Thyroid gland (tissue), 4 donors: ENCODE data around the gene SPINK9. TPM values are rescaled to one million over a fixed set of nuclear protein-coding genes. Genes with fewer than 3 reads are reported as not detected.

Experiments used
- DNase-seq, 2 donors: peaks; one replicate each; pipeline ENCODE4 v3.0.0-alpha.2; 2019
- H3K27ac ChIP-seq, 3 donors: fragments of 200-600 bp; sonication (generic); 1 replicate in 2 of 3; 2 replicates in 1 of 3; pipeline ENCODE4 v1.5.1; 2016 to 2019; ENCODE audit warnings: mild to moderate bottlenecking in 1 of 3, moderate library complexity in 1 of 3
- H3K27me3 ChIP-seq: fragments of 200-600 bp; sonication (generic); one replicate; pipeline ENCODE4 v1.5.1; 2019
- H3K36me3 ChIP-seq, 2 donors: fragments of 200-600 bp; sonication (generic); one replicate each; pipeline ENCODE4 v1.5.1; 2016 to 2019
- H3K4me1 ChIP-seq, 2 donors: fragments of 200-600 bp; sonication (generic); one replicate each; pipeline ENCODE4 v1.5.1; 2017 to 2019
- H3K4me3 ChIP-seq, 3 donors: fragments of 200-600 bp; sonication (generic); replicated peaks in 1 of 3; 1 replicate in 2 of 3; 2 replicates in 1 of 3; pipeline ENCODE4 v1.5.1; 2016; ENCODE audit warnings: mild to moderate bottlenecking in 1 of 3
- H3K9me3 ChIP-seq: fragments of 200-600 bp; sonication (generic); one replicate; pipeline ENCODE4 v1.5.1; 2017
- POLR2A ChIP-seq, 2 donors: fragments of 450-650 bp; IDR thresholded peaks; one replicate each; pipeline ENCODE4 v1.6.1; 2017; ENCODE audit warnings: antibody characterized with exemption in 2 of 2, mild to moderate bottlenecking in 2 of 2, moderate library complexity in 1 of 2
- WGBS, 2 donors: methylation state at CpG; one replicate each; pipeline ENCODE4 v1.1.5; 2017; 5-methylcytosine and 5-hydroxymethylcytosine counted together
- intact Hi-C: fragments of 100-400 bp; cut with DNase I; formaldehyde crosslinking; loops from one replicate; pipeline ENCODE4 v1.15.1; 2023
- small RNA-seq: library from RNA; depleted of rRNA; stranded (forward); fragments of <200 nt; gene quantifications from one replicate; pipeline ENCODE3, GENCODE V24; 2016
- total RNA-seq, 4 donors: library from RNA; depleted of rRNA; stranded (reverse); fragments of >200 nt; gene quantifications; one replicate each; pipeline ENCODE4 v1.2.3, GENCODE V29; 2016
- TF ChIP-seq, protein P1 (sequence below), 6 experiments: fragments of 200-600 bp in 3 of 6; fragments of 450-650 bp in 3 of 6; sonication (generic) in 3 of 6; IDR thresholded peaks; one replicate each; pipeline ENCODE4 v1.5.1; 2016 to 2019; ENCODE audit warnings: antibody characterized with exemption in 6 of 6, mild to moderate bottlenecking in 2 of 6, inconsistent platforms in 1 of 6, moderate library complexity in 1 of 6

The SPINK9 gene
- total RNA-seq, 4 donors from 2014 or later: not detected

DNA sequence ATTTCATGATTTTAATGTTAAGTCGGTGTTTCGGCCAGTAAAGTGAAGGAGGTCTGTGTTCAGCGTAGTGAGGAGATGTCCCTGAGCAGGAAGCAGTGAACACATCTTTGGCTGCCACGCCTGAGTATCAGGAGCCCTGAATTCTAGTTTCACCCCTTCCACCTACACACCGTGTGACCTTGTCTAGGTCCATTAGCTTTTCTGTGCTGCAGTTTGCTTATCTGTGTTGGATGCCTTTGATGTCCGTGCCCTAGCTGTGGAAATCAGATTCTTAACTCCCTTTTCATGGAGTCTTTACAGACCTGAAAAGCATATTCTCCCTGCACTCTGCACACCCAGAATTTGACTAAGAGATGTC is 49.0 kb downstream of the SPINK9 start:
- Histone ChIP-seq H3K27ac (peak overlapping the region; percentile 48 to 81 (median 80)), H3K27me3 (no peaks in the 10 kb centered on the region), H3K4me1 (peaks cover 17 to 18% of the 10 kb centered on the region in 2 donors), H3K36me3 (no peaks in the 10 kb centered on the region), H3K9me3 (no peaks in the 10 kb centered on the region), H3K4me3 (peak overlapping the region; percentile 17 to 77 (median 54))
- TF ChIP-seq, protein P1, sequence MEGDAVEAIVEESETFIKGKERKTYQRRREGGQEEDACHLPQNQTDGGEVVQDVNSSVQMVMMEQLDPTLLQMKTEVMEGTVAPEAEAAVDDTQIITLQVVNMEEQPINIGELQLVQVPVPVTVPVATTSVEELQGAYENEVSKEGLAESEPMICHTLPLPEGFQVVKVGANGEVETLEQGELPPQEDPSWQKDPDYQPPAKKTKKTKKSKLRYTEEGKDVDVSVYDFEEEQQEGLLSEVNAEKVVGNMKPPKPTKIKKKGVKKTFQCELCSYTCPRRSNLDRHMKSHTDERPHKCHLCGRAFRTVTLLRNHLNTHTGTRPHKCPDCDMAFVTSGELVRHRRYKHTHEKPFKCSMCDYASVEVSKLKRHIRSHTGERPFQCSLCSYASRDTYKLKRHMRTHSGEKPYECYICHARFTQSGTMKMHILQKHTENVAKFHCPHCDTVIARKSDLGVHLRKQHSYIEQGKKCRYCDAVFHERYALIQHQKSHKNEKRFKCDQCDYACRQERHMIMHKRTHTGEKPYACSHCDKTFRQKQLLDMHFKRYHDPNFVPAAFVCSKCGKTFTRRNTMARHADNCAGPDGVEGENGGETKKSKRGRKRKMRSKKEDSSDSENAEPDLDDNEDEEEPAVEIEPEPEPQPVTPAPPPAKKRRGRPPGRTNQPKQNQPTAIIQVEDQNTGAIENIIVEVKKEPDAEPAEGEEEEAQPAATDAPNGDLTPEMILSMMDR (IDR thresholded peaks at IDR 0.05): no peak
- TF ChIP-seq POLR2A (IDR thresholded peaks at IDR 0.05): no peak
- intact Hi-C loops: no loop called here
- WGBS, 2 donors: 0 to 3% methylated on average over 6 of the region's 6 CpGs
- DNase-seq: no peak

DNA sequence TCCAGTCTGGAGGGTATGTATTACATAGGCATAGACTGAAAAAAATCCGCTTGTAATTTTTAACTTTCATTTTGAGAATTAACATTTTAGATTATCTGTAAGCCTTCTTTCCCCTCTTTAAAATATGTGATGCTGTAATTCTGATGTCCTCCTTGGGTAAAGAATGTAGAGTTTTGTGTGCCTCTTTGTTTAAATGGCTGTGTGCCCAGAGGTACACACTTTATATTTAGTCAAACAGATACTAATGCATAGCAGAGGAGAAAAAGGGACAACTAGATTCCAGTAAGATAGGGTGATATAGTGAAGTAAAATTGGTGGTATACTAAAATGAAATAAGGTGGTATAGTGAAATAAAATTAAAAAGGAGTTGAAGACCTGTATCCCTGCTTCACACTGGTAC is 49.7 kb downstream of the SPINK9 start:
- H3K27me3 ChIP-seq: no peaks in the 10 kb centered on the region
- no peak overlapping the region for H3K4me3 ChIP-seq
- H3K4me1 ChIP-seq: peaks cover 17 to 18% of the 10 kb centered on the region in 2 donors
- peak overlapping the region in 1 of 3 donors; percentile 80 for H3K27ac ChIP-seq
- no peak for DNase-seq
- TF ChIP-seq, protein P1 (IDR thresholded peaks at IDR 0.05): no peak
- no peak for TF ChIP-seq POLR2A (IDR thresholded peaks at IDR 0.05)
- 91 to 94% methylated on average over 1 of the region's 1 CpG for WGBS, 2 donors
- no peaks in the 10 kb centered on the region for H3K9me3 ChIP-seq
- intact Hi-C loops: no loop called here
- H3K36me3 ChIP-seq: no peaks in the 10 kb centered on the region

DNA sequence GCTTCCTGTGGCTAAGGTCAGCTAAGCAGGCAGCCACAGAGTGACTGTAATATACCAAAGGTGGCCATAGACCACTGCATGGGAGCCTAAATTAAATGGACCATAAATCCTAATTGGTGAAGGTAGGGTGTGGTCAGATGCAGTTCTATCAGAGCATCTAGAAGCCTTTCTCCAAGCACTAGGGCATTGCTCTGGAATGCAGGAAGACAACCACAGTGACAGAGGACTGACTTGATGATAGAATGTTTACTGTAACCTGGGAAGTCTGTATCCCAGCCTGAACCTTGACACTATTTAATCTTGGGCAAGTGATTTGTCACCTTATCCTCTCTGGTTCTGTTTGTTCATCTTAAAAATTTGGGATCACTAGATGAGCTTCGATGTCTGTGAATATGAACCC is 50.7 kb downstream of the SPINK9 start:
- TF ChIP-seq, protein P1 (IDR thresholded peaks at IDR 0.05): no peak
- no peak for TF ChIP-seq POLR2A (IDR thresholded peaks at IDR 0.05)
- Histone ChIP-seq H3K9me3 (no peaks in the 10 kb centered on the region), H3K4me1 (peaks cover 17 to 18% of the 10 kb centered on the region in 2 donors), H3K36me3 (no peaks in the 10 kb centered on the region), H3K4me3 (no peak overlapping the region), H3K27me3 (no peaks in the 10 kb centered on the region), H3K27ac (no peak overlapping the region)
- intact Hi-C loops: no loop called here
- 90 to 94% methylated on average over 1 of the region's 1 CpG for WGBS, 2 donors
- DNase-seq: no peak

DNA sequence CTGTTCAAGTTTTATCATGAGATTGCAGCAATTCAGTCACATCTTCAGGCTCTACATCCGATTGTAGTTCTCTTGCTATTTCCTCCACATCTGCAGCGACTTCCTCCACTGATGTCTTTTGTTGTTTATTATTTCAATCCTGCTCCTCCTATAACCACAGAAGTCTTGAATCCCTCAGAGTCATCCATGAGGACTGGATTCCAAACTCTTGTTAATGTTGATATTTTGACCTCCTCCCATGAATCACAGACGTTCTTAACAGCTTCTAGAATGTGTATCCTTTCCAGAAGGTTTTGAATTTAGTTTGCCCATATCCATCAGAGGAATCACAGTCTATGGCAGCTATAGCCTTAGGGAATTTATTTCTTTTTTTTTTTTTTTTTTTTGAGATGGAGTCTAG is 52.0 kb downstream of the SPINK9 start:
- TF ChIP-seq, protein P1 (IDR thresholded peaks at IDR 0.05): no peak
- TF ChIP-seq POLR2A (IDR thresholded peaks at IDR 0.05): no peak
- peaks cover 17 to 18% of the 10 kb centered on the region in 2 donors for H3K4me1 ChIP-seq
- no peak overlapping the region for H3K4me3 ChIP-seq
- H3K9me3 ChIP-seq: no peaks in the 10 kb centered on the region
- WGBS, 2 donors: 76 to 83% methylated on average over 3 of the region's 3 CpGs
- no peak for DNase-seq
- H3K36me3 ChIP-seq: no peaks in the 10 kb centered on the region
- H3K27ac ChIP-seq: no peak overlapping the region
- H3K27me3 ChIP-seq: no peaks in the 10 kb centered on the region
- intact Hi-C loops: no loop called here

DNA sequence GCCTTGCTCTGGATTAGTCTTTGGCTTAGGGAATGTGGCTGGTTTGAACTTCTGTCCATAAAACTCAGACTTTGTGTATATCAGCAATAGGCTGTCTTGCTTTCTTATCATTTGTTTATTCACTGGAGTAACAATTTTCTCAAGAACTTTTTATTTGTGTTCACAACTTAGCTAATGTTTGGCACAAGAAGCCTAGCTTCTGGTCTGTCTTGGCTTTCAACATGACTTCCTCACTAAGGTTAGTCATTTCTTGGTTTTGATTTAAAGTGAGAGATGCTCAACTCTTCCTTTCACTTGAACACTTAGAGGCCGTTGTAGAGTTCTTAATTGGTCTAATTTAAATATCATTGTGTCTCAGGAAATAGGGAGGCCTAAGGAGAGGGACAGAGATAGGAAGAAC is 53.3 kb downstream of the SPINK9 start:
- peaks cover 12 to 17% of the 10 kb centered on the region in 2 donors for H3K4me1 ChIP-seq
- DNase-seq: no peak
- no peaks in the 10 kb centered on the region for H3K36me3 ChIP-seq
- no peaks in the 10 kb centered on the region for H3K27me3 ChIP-seq
- intact Hi-C loops: no loop called here
- TF ChIP-seq, protein P1 (IDR thresholded peaks at IDR 0.05): no peak
- TF ChIP-seq POLR2A (IDR thresholded peaks at IDR 0.05): no peak
- H3K27ac ChIP-seq: no peak overlapping the region
- H3K9me3 ChIP-seq: no peaks in the 10 kb centered on the region
- H3K4me3 ChIP-seq: no peak overlapping the region
- WGBS, 2 donors: 69 to 79% methylated on average over 1 of the region's 1 CpG

Small RNA genes within 50 kb of the gene (small RNA-seq; reads per million reads assigned to genes)
- not detected for gene RF00017

Other genes starting within 250 kb of the SPINK9 start
- not detected for gene SPINK14, start 167.0 kb upstream of the SPINK9 start, total RNA-seq
- gene SPINK6, start 132.5 kb upstream of the SPINK9 start, total RNA-seq: not detected
- gene MARCOL, start 97.0 kb upstream of the SPINK9 start, total RNA-seq: not detected
- not detected for gene SPINK13, start 66.8 kb upstream of the SPINK9 start, total RNA-seq
- gene SPINK7, start 23.1 kb upstream of the SPINK9 start, total RNA-seq: not detected
- 10 to 100 TPM; 49.6 to 86.4 (median 64.1) TPM for gene FBXO38, start 48.4 kb downstream of the SPINK9 start, total RNA-seq